NT2/D1 (cell line): ENCODE results near the gene GIGYF1.

ENCODE experiments used
- YY1 ChIP-seq: IDR thresholded peaks from 2 replicates; pipeline ENCODE4 v1.6.1; 2011; ENCODE audit not compliant: insufficient read length, insufficient read depth
- ZNF274 ChIP-seq: IDR thresholded peaks from 2 replicates; pipeline ENCODE4 v1.6.1; 2011; ENCODE audit warnings: mild to moderate bottlenecking, low read depth, low read length

DNA sequence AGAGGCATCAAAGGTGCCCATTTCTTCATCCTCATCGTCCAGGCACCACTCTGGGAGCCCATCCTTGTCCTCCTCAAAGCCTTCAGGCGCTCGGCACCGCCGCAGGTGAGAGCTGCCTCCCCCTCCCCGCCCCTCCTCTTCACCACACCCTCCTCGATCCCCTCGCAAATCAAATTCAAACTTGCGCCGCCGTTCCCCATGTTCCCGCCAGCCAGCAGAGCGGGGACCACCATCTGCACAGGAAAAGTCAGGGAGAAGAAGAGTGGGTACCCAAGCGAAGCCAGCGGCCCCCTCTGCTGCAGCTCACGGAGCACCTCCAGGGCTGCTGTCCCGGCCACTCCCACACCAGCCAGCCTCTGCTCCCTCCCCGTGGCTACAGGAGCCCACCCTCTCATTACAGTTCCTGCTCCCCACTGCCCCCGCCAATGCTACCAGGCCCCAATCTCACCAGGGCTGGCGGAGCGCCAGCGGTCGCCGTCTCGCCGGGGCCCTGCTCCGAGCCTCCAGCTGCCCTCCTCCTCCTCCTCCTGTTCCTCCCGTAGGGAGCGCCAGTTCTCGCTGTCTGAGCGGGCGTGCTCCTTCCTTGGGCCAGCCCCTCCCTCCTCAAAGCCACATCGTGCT is 7.7 kb downstream of the GIGYF1 start:
- no peak for TF ChIP-seq YY1
- TF ChIP-seq ZNF274, result no peak
